Medulla oblongata (tissue), 1 donor: ENCODE measurements around the gene ABCC9.
"Not testable (repeated sequence)": the region's sequence is repeated elsewhere in the genome, so short reads cannot be mapped to it uniquely, and the experiment has no call there.

Experiments used
- DNase-seq: peaks from one replicate; pipeline ENCODE4 v3.0.0-alpha.2; 2015; ENCODE audit errors: extremely low spot score

The ABCC9 gene

DNA sequence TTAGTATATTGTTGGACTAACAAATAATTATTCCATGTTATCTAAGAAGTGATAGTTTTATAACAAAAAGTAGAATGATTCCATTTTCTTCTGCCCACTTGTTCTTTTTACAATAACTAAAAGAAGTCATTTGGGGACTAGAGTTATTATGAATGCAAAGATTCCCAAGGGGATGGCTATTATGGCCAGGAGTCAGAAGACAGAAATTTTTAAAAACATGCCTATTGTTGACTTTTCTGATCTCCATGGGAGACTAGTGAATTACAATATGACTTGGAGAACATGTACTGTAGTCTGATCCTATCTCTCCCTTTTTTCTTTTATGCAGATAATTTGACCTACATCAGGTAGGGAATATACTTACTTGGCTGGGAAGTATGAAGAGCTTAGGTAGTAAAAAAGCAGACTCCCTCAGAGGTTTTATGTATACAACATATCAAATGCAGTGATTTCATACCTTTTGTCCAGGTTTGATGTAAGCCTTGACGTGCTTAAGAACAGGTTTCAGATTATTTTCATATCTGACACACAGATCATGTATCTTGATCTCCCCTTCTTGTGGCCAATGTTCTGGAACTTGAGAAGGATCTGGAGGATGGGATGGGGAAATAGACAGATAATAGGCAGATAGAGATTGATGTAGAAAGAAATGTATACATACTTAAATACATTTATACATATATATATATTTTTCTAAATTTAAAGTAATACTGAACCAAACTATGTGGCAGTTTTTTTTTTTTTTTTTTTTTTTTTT is 125.7 kb downstream of the ABCC9 start:
- DNase-seq = no peak

DNA sequence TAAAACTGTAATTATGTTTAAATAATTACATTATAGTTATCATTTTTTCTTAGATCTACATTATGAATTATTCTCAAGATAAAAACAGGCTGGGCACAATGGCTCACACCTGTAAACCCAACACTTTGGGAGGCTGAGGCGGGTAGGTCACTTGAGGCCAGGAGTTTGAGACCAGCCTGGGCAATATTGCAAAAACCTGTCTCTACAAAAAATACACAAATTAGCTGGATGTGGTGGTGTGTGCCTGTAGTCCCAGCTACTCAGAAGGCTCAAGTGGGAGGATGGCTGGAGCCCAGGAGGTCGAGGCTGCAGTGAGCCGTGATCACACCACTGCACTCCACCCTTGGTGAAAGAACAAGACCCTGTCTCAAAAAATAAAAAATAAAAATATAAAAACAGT is 126.4 kb downstream of the ABCC9 start:
- DNase-seq = no peak

DNA sequence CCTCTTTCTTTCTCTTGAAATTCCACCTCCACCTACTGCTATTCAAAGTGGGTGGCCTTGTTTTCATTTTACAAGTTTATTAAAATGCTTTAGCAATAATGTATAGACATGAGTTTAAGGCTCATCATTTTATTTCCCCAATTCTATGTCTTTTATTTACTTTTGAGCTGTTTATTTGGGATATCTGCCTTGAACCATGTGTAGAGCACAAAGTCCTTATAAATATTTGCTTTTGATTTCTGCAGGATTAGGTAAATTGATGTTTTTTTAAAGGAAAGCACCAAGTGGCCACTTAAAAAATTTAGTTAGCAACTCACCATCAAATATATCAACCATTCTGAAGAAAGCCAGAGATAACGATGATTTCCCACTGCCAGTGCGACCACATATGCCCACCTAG is 126.9 kb downstream of the ABCC9 start:
- DNase-seq = no peak

DNA sequence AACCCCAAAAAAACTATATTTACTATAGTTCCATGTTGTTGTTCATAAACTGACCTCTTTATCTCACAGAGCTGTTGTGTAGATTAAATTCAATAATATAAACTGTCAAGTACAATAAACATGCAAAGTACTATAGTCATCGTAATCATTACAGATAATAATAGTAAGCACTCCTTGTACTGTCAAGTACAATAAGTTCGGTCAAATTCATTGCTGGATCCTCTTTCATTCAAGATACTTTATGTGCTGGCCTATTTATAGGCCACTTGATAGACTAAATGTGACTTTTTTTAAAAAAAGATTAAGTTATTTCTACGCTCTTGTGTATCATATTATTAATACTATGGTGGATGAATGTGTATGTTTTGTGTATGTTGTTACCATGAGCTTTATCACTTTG is 127.5 kb downstream of the ABCC9 start:
- no peak for DNase-seq

DNA sequence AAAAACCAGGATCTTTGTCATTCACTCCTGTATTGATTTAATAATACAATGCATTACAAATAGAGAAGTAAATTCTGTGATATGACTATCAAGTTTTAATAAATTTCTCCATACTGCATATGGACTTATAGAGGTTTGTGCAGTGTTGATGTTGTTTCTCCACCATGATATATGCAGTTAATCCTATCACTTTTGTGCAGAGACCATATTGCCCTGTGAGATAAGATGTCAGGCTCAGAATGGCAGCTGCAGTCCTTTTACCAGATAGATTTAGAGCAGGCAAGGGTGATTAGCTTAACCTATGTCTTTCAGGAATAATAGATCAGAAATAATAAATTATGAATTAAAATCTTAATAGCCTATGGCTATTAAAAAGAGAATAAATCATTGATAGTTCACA is 128.1 kb downstream of the ABCC9 start:
- no peak for DNase-seq

DNA sequence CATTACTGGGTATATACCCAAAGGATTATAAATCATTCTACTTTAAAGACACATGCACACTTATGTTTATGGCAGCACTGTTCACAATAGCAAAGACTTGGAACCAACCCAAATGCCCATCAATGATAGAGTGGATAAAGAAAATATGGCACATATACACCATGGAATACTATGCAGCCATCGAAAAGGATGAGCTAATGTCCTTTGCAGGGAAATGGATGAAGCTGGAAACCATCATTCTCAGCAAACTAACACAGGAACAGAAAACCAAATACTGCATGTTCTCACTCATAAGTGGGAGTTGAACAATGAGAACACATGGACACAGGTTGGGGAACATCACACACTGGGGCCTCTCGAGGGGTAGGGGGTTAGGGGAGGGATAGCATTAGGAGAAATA is 128.9 kb downstream of the ABCC9 start:
- DNase-seq = not testable (repeated sequence)

DNA sequence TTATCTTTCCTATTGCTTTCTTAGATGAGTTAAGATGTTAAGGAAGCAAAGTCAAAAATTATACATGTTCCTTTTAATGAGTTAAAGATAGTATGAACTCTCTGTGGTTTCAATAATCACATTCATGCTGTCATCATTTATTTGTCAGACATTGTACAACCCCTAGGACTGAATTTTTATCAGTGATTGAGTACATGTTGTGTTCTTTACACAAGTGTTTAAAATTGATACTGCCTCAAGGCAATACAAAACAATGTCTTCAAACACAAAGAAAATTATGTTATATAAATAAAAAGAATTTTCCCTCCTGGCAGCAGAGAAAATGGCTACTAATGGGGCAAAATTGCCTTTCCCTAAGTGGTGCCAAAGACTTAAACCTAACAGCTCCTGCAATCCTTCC is 132.1 kb downstream of the ABCC9 start:
- no peak for DNase-seq

DNA sequence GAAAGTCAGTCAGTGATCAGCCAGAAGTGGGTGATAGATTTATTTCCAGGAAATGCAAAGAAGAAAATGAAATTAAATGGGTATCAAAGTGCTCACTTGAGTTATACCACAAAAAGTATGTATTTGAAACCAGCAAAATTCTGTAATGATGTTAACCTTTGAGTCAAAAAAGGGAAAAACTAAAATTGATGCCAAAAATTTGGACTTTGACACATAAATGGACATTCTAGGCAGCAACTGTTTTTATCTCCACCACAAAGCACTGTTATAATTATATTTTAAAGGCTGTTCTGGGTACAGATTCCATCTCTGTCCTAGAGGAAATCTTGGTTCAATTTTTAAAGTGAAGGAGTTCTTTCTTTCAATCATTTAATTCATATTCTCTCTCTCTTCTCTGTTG is 135.0 kb downstream of the ABCC9 start:
- no peak for DNase-seq

DNA sequence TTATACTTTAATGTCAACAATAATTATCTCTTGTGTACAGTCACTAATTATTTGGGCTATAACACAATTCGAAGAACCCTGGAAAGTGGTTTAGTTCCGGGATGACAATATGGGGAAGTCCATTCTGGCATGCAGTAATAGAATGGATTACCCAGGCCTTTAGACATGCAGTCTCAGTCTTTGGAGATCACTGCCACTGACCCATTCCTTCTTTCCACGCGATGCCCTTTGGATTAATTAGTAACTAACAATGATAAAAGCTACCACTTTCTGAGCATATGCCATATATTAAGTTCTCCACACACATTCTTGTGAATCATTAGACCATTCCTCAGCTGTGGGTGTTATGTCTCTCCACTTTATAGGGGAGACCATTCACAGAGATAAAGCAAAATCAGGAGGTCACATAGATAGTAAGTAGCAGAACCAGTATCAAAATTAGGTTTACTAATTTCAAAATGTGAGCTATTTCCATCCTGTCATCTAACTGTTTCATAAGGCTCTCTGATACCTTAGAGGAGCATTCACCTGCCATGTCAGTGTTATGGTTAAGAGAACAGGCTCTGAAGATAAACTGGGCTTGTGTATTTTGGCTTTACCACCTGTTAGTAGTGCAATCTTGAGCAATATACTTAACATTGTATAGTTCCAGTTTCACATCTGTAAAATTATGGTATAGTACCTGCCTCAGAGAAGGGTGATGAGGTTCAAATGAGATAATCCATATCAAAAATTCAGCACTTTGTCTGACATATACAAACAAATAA is 139.5 kb downstream of the ABCC9 start:
- no peak for DNase-seq

DNA sequence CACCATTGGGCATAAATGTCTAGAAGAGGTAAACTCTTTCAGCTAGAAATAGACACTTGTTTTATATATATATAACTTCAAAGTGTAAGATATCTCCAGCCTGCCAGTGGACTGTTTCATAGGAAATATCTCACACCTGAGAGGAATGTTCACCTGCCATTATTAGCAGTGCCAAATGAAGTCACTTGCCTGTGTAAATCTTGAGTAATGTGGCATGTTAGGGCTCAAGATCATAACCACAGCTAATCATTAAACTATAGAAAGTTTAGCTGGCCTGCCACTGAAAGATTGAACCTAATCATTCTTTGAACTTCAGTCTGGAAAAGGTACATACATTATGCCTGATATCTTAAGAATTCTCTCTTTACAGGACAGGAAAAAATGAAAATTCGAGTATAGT is 141.2 kb downstream of the ABCC9 start:
- no peak for DNase-seq

DNA sequence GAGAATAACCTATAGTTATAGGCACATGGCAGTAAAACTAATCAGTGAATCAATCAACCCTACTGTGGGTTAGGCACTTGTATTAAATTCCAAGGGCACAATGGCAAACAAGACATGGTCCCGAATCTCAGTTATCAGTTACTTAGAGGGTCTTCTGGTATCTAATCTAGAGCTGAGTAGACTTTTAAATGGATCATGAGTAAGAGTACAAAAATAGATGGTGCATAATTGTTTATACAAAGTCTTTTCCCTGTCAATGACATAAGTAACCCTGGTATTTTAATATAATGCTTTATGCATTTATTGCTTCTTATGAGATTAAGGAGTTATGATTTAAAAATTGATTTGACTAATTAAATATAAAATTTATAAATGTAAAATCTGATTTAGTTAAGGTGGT is 143.7 kb downstream of the ABCC9 start:
- no peak for DNase-seq

DNA sequence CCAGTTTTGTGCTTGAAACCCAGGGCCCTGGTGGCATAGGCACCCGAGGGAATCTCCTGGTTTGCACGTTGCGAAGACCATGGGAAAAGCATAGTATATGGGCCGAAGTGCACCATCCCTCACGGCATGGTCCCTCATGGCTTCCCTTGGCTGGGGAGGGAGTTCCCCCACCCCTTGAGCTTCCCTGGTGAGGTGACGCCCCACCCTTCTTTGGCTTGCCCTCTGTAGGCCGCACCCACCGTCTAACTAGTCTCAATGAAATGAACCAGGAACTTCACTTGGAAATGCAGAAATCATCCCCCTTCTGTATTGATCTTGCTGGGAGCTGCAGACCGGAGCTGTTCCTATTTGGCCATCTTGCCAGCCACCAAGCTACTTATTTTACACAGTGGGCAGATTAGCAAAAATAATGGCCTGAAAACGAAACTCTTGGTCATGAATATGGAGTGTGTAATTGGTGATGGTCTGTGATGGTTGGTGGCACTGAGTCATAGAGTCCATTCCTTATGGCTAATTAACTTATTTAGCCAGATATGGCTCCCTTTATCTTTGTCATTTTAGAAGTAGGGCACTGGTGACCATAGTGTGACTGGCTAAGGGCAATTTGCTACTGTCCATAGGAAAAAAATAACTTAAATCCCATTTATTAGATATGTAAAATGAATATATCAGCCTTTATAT is 145.4 kb downstream of the ABCC9 start:
- no peak for DNase-seq

DNA sequence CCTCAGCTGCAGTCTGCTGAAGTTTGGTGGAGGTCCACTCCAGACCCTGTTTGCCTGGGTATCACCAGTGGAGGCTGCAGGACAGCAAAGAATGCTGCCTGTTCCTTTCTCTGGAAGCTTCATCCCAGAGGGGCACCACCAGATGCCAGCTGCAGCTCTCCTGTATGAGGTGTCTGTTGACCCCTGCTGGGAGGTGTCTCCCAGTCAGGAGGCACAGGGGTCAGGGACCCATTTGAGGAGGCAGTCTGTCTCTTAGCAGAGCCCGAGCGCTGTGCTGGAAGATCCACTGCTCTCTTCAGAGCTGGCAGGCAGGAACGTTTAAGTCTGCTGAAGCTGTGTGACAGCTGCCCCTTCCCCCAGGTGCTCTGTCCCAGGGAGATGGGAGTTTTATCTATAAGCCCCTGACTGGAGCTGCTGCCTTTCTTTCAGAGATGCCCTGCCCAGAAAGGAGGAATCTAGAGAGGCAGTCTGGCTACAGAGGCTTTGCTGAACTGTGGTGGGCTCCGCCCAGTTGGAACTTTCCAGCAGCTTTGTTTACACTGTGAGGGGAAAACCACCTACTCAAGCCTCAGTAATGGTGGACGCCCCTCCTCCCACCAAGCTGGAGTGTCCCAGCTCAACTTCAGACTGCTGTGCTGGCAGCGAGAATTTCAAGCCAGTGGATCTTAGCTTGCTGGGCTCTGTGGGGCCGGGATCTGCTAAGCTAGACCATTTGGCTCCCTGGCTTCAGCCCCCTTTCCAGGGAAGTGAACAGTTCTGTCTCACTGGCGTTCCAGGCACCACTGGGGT is 146.2 kb downstream of the ABCC9 start:
- DNase-seq = not testable (repeated sequence)

DNA sequence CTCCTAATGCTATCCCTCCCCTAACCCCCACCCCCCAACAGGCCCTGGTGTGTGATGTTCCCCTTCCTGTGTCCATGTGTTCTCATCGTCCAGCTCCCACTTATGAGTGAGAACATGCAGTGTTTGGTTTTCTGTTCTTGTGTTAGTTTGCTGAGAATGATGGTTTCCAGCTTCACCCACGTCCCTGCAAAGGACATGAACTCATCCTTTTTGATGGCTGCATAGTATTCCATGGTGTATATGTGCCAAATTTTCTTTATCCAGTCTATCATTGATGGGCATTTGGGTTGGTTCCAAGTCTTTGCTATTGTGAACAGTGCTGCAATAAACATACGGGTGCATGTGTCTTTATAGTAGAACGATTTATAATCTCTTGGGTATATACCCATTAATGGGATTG is 151.5 kb downstream of the ABCC9 start:
- not testable (repeated sequence) for DNase-seq

DNA sequence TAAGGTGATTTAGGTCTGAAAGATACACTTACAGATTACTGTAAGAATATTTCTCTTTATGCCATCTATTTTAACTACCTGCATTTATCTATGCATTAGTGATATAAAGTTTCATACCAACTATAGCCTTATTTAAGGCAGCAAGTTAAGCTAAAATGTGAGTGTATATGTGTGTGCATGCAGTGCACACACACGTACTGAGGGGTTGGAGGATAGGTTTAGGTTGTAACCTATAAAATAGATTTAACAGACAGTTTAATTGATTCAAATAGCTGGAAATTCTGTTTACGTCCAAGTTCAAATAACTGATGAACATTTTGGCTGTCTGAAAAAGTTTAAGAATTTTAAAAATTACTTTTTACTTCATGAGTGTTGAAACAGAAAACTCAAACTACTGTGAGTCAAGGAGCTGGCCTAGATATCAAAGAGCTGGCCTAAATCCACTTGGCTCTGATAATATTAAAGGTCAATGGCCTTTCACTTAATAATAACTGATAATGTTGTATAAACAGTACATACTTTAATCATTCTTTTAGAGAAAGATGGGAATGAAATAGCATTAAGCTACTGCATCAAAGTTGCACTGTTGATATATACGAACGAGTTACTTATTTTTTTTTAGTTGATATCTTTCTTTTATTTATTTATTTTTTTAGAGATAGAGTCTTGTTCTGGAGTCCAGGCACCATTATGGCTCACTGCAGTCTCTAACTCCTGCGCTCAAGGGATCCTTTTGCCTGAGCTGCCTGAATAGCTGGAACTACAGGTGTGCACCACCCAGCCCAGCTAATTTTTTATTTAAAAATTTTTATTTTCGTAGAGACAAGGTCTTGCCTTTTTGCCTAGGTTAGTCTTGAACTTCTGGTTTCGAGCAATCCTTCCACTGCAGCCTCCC is 152.9 kb downstream of the ABCC9 start:
- DNase-seq = no peak

DNA sequence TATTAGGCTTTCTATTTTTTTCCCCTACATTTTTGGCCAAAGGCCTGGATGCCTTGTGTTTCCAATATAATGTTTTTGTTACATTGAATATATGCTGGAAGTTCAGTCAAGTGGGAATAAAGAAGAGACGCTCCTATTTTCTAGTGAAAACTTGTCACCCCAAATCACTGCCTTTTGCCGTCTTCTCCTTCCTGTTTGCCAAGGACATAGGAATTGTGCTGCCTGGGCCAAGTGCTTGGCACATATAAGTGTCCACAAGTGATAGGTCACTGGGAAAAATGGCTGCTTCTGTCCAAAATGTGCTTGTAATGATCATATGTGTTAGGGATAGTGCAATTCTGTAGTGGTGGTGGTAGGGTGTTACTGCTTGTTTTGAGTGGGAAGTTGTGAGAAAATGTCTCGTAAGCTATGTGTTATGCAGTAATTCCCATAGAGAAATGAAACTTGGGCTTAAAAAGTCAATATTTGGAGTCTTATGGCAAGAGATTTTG is 155.1 kb downstream of the ABCC9 start:
- no peak for DNase-seq

DNA sequence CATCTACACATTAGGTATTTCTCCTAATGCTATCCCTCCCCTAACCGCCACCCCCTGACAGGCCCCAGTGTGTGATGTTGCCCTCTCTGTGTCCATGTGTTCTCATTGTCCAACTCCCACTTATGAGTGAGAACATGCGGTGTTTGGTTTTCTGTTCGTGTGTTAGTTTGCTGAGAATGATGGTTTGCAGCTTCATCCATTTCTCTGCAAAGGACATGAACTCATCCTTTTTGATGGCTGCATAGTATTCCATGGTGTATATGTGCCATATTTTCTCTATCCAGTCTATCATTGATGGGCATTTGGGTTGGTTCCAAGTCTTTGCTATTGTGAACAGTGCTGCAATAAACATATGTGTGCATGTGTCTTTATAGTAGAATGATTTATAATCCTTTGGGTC is 158.5 kb downstream of the ABCC9 start:
- not testable (repeated sequence) for DNase-seq

DNA sequence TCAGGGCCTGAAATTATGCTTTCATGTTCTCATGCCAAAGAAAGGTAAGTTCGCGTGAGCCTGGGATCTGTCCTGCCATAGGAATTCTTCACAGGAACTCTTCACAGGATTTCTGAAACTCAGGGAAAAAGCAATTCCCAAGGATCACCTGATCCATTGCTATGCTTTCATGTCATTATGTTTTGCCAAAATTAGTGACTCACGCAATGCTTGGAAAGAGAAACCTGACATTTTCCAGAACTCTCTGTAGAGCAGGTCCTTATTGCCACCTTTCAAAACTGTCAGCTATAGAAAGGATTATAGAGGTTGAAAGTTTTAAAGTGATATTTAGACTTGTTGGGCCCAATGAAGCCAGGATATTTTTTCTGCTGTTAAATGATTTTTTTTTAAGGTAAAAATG is 160.4 kb downstream of the ABCC9 start:
- no peak for DNase-seq

DNA sequence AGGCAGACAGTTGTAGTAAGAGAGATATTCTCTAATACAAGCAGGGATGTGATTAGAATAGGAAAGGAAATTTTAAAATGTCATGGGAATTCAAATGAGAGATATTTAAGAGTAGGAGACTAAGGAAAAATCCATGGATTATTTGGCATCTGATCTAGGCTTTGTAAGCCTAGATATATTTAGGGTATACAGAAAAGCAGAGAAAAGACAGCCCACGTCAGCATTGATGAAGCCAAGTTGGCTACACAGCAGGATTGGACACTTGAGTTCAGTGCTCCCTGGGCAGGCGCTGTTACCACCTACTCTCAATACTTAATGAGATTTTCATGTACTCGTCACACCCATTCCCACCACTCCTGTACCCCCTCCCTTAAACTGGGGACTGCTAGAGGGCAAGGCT is 165.1 kb downstream of the ABCC9 start:
- DNase-seq = no peak

DNA sequence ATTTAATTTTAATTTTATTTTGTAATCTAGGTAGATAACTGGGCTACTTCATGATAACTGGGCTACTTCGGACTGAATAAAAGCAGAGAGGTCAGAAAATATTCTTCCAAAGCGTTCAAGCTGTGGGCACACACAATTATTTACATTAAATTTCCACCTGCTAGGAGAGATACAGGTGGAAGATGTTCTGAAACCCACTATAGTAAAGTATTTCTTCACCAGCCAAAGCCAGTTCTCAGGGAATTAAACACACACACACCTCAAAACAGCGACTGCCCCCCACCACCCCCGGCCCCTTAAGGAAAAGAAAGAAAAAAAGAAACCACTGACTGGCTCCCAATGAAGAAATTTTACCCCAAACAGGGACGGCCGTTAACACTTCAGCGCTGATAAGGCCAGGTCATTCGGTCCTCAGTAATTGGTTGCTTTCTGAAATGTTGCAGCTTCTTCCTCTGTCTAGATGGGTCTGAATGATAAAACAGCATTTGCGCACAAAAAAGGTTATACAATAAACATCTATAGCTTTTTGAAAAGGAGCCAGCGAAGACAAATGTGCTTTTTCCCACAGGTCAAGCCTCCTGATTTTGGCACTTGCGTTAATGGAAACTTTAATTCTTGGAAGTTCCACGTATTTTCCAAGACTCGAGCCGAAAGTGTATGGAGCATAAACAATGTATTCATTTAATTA is 165.9 kb downstream of the ABCC9 start:
- DNase-seq = no peak
